ENCODE measurements around the gene NRG4.
"Not testable (repeated sequence)": the region's sequence is repeated elsewhere in the genome, so short reads cannot be mapped to it uniquely, and the experiment has no call there.

NRG4 gene

GRCh38 chr15:75992897-75993296, 19.3 kb downstream of the NRG4 start:
- DNase-seq = no peak

DNA sequence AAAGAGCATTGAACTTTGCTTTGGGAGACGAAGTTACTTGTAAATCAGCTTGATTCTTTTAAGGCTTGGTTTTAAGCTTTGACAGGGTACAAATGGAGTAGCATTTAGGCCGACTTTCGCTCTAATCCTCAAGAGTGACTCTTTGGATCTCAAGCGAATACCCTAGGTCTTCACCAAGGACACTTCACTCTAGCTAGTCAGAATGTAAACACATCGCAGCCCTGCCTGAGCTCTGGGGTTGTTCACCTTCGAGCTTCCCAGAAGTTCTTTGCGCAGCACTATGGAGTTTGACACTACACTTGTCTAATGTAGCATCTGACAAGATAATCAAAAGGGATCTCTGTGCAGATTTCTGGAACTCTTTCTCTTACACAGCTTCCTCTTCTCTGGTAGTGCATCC, 22.3 kb downstream of the NRG4 start:
- DNase-seq = no peak

DNA sequence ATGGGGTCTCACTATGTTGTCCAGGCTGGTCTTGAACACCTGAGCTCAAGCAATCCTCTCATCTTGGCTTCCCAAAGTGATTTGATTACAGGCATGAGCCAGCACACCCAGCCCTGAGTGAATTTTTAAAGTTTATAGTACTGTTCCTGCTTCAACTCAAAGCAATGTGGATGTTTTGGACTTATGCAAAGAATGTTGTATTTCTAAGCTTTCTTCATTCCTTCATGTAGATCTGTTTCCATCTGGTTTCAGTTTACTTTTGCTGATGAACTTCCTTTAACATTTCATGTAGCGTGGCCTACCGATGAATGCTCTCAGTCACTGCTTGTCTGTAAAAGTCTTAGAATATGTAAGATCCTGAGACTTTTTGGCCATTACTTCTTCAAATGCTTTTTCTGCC, 23.2 kb downstream of the NRG4 start:
- DNase-seq = no peak

DNA sequence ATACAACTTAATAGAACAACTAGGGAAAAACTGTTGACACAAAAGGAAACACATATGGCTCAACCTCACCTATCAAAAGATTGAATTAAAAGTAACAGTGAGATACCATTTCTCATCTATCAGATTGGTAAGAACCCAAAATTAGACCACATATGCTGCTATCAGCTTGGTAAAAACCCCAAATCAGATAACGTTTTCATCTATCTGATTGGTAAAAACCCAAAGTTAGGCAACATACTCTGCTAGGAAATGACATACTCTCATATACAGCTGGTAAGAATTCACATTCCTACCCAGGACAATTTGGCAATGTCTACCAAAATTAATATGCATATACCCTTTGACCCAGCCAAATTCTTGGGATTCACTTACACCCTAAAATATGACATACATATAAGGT, 26.3 kb downstream of the NRG4 start:
- no peak for DNase-seq

DNA sequence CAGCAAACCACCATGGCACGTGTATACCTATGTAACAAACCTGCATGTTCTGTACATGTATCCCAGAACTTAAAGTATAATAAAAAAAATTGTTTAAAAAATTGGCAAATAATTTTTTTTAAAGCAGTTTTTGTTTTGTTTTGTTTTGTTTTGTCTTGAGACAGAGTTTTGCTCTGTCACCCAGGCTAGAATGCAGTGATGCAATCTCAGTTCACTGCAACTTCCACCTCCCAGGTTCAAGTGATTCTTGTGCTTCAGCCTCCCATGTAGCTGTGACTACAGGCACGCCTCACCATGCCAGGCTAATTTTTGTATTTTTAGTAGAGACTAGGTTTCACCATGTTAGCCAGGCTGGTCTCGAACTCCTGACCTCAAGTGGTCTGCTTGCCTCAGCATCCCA, 27.5 kb downstream of the NRG4 start:
- not testable (repeated sequence) for DNase-seq

DNA sequence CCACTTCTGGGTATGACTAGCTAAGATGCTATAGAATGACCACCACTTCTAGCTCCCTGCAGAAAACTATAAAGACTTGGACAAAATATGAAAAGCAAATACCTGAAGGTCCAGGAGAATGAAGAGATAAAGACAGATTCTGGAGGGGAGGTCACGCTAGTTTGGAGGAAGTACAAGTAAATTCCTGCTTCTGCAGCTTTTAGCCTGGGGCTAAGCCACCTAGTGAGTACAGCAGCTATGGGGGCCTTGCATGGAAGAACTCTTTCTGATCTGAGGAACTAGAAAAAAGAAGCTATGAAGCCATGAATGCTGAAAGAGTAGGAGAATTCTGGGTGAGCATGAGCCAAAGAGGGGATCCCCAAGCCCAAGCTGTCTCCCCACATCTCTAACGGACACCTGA, 29.8 kb downstream of the NRG4 start:
- DNase-seq = no peak

DNA sequence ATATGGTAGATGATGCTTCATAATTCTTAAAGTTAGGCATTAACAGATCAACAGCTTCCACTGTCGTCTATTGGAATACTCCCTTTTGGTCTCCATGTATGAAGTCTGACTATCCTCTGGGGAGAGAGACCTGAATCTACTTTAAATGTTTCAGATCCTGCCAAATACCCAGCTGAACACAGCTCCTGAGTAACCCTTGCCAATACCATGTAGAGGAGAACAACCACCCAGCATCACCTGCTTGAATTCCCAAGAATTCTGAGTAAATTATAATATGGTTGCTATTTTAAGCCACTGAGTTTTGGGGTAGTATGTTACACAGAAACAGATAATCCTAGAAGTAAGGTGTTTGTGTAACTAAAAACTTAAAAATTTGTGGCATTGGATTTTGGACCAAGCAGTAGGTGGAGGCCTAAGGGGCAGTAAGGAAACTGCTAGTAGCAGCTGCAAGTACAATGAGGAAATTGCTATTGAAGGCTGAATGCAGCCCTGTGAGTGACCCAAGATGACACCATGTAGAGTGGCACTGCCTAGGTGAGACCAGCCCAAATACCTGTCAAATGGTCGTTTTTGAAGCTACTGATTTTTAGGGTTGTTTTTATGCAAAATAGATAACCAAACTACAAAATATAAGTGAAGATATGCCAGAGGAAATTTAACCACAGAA, 30.9 kb downstream of the NRG4 start:
- no peak for DNase-seq

GRCh38 chr15:75976766-75977165, 35.5 kb downstream of the NRG4 start:
- DNase-seq = not testable (repeated sequence)

- DNase-seq = no peak
Measured at GRCh38 chr15:75966073-75966472, 46.2 kb downstream of the NRG4 start.

DNA sequence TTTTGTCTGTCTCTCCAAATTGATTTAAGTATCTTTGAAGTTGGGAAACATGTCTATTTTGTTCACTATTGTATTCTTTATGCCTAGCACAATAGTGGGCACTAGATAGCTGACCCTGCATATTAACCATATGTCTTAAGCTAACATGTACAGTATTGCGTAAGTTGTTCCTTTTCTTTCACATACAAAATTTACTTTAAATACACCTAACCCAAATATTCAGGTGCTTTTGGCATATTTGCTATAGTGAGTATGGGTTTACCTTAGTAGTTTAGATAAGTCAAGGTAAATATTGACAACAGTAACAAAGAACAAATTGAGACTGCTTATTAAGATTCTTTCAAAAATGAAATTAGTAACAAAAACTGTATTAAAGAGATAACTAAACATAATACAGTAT, 50.9 kb downstream of the NRG4 start:
- no peak for DNase-seq

GRCh38 chr15:75955720-75956119, 56.5 kb downstream of the NRG4 start:
- no peak for DNase-seq

GRCh38 chr15:75952525-75952924, 59.7 kb downstream of the NRG4 start:
- DNase-seq = no peak

- DNase-seq = no peak
Measured at GRCh38 chr15:75948761-75949296, 63.4 kb downstream of the NRG4 start.

DNA sequence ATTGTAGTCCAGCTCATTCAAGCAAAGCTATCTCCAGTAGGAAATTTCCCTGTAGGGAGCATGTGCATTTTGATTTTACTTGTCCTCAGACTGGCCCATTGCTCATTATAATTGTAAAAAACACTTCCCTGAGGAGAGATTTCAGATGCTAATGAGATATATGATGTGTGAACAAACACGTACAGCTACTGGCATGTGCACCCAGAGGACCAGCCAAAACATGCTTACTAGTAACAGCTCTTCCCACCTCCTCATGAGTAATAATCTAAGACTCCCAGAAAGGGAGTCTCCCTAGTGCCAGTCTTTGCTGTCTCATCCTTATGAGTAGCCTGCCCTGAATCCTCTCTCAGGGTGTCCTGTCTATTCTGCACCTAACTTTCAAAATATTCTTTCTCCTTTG, 65.1 kb downstream of the NRG4 start:
- peak; percentile 20 for DNase-seq

GRCh38 chr15:75945953-75946352, 66.3 kb downstream of the NRG4 start:
- no peak for DNase-seq

DNA sequence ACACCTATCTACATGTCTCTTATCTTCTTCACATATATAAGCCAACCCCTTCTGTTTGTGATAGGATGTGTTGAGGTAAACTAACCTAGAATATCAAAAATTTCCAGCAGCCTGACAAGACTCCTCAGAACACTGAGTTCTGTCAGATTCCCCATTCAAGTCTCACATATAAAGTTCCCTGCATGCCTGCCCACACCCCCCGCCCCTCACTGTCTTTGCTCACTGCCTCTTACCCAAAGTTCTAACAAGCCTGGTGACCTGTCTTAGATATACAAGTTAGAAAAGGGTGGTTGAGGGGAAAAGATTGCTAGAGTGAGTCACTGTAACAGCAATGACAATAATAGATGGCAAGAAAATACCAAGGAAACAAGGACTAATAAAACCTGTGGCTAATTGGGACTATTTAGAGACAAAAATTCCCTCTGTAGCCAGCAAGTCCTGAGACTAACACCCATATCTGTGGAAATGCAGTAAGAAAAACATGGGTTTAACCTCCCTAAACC, 68.5 kb downstream of the NRG4 start:
- no peak for DNase-seq

DNA sequence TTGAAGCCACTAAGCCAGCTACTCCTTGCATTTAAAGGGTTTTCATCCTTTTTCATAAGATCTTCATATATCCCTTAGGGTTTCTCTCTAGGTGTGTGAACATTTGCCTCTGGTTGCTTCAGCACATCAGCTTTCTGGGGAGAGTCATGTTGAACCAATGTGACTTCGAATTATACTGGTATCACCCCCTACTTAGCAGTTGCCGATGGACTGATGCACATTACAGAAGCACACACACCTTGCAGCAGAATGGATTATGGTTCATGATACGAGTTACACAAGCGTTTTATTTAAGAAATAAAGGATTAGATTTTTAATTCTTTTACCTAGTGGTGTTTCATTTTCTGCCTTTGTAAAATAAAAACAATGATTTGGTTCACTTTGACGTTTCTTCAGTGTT, 69.0 kb downstream of the NRG4 start:
- no peak for DNase-seq

- no peak for DNase-seq
Measured at GRCh38 chr15:75942464-75942863, 69.8 kb downstream of the NRG4 start.

DNA sequence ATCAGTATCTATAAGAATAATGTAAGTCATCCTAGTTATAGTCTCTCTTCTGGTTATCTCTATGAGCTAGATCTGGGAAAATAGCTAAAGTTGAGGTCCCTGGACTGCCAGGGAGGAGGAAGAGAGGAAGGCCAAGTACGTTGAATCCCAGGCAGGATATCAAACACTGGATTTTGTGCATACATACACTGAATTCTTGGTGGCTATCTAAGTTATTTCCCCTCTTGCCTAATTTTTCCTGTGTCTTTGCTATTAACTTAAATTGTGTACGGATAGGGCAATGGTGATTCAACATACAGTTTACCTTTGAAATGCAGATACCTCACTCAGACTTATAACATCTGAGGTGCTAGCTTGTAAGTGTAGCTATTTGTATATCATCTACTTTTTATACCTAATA, 81.4 kb downstream of the NRG4 start:
- no peak for DNase-seq

DNA sequence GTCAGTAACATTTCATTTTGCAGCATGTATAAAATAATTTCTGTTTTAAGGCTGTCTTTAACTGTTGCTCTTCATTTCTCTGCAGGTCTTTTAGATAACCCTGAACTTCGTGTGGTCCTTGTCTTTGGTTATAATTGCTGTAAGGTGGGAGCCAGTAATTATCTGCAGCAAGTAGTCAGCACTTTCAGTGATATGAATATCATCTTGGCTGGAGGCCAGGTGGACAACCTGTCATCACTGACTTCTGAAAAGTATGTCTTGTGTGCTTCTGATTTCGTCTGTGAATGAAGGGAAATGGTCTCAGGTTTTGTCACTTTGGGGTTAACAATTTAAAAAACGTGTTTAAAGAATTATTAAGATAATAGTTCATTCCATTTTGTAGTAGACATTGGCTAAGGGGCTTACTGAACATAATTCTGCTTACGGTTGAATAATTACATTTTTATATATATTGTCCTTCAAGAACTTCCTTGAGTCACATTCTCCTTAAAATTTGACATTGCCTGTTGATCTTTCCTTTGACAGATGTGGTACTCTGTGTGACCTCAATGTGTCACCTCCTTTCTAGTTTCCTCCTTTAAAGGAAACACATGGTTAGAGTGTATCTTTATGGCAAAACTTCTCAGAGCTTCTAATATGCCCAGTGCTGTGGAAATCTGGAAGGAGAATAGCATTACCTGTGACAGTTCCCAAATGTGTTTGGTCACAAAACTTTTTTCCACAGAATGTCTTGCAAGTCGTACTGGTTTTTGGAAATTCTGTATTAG, 82.2 kb downstream of the NRG4 start:
- no peak for DNase-seq

DNA sequence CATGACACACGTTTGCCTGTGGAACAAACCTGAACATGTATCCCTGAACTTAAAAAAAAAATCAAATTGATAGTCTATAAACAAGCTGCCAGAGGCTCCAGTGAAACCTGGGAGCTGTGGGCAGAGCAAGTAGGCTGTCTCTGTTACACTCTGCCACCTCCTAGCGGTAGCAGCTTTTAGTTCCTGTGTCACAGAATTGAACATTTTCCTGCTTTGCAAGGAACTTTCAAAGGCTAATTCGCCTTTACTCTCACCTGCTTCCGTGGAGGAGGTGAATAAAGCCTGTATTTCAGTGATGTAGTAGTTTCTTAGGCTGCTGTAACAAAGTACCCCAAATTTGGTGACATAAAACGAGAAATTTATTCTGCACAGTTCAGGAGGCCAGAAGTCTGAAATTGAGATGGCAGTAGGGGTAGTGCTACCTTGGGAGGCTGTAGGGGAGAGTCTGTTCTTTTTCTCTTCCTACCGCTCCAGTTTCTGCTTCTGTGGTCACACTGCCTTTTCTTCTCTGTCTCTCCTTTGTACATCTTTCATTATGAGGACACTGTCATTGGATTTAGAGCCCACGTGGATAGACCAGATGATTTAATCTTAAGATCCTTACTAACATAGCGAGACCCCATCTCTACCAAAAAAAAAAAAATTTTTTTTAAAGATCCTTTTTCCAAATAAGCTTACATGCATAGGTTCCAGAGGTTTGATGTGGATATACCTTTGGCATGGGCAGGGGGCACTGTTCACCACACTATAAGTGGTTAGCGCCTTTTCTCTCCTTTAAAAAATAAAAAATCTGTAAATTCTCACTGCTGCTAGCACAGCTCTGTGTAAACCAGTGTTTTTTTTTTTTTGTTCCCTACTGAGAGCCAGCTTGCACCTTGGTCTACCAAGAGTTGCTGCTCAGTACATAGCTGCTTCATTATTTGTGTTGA, 83.3 kb downstream of the NRG4 start:
- no peak for DNase-seq

DNA sequence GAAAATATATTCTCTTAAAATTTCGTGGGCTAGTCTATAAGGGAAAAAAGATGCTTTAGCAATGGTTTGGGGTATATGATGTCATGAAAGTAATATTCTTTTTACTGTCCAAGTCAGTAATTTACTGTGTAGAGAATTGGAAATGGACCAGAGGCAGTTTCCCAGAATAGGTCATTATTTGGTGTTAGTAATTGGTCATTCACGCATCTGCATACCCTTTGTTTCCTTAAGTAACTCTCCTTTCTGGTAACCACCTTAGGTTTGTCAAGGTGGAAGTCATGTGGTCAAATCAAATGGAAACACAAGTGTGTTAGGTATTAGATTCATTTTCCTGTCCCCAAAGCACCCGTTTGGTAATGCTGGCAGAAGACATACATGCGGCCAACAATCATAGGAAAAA, 84.6 kb downstream of the NRG4 start:
- DNase-seq = no peak

- no peak for DNase-seq
Measured at GRCh38 chr15:75926931-75927330, 85.3 kb downstream of the NRG4 start.
